Thyroid gland (tissue), 4 donors: ENCODE measurements around the gene SELENOI.

Experiments
- POLR2A ChIP-seq, 2 donors: fragments of 450-650 bp; IDR thresholded peaks; one replicate each; pipeline ENCODE4 v1.6.1; 2017; ENCODE audit warnings: antibody characterized with exemption in 2 of 2, mild to moderate bottlenecking in 2 of 2, moderate library complexity in 1 of 2
- TF ChIP-seq, protein P1 (sequence below), 6 experiments: fragments of 200-600 bp in 3 of 6; fragments of 450-650 bp in 3 of 6; sonication (generic) in 3 of 6; IDR thresholded peaks; one replicate each; pipeline ENCODE4 v1.5.1; 2016 to 2019; ENCODE audit warnings: antibody characterized with exemption in 6 of 6, mild to moderate bottlenecking in 2 of 6, inconsistent platforms in 1 of 6, moderate library complexity in 1 of 6

DNA sequence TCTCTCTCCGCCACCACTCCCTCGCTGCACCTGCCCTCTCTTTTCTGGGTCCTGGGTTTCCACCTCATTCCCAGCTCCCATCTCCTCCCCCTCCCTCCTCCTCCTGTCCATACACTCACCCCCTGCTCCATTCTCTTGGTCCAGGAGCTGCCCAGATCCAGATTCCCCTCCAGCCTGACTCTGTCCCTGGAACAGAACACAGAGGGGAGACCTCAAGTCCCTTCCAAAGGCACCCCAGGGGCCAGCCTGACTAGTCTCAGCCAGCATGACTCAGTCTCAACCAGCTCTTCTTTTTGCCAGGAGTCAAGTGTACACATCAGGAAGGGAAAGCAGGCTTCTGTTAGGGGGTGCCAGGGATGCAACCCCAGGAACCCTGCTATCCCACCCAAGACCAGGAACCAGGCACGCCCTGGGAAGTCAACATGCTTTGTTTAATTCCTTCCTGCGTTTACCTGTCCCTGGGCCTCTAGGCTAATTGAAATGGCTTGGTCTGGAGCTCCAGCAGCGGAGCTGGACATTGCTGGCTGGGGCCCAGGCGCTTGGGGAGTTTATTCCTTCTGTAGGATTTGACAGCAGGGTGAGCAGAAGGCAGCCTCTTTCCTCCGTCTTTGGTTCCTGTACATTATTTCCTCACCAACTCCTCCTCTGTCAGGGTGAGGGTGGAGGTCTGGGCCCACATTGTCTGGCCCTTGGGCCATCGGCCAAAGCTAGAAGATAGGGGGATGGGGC is 28.4 kb upstream of the SELENOI start:
- no peak for TF ChIP-seq POLR2A (IDR thresholded peaks at IDR 0.05)
- TF ChIP-seq, protein P1, sequence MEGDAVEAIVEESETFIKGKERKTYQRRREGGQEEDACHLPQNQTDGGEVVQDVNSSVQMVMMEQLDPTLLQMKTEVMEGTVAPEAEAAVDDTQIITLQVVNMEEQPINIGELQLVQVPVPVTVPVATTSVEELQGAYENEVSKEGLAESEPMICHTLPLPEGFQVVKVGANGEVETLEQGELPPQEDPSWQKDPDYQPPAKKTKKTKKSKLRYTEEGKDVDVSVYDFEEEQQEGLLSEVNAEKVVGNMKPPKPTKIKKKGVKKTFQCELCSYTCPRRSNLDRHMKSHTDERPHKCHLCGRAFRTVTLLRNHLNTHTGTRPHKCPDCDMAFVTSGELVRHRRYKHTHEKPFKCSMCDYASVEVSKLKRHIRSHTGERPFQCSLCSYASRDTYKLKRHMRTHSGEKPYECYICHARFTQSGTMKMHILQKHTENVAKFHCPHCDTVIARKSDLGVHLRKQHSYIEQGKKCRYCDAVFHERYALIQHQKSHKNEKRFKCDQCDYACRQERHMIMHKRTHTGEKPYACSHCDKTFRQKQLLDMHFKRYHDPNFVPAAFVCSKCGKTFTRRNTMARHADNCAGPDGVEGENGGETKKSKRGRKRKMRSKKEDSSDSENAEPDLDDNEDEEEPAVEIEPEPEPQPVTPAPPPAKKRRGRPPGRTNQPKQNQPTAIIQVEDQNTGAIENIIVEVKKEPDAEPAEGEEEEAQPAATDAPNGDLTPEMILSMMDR (IDR thresholded peaks at IDR 0.05): no peak
